ENCODE measurements around the gene EMP3. TPM values are rescaled to one million over a fixed set of nuclear protein-coding genes. Genes with fewer than 3 reads are reported as not detected.

EMP3 gene
- total RNA-seq, 1 donor from 2014 or later: 278 TPM

- intact Hi-C loops (cut with micrococcal nuclease): no loop called here
- Mint-ChIP-seq H3K27ac (peak overlapping the region; percentile 72), H3K4me1 (peaks cover 67% of the 10 kb centered on the region), H3K9me3 (no peaks in the 10 kb centered on the region), H3K36me3 (ENCODE audit: low read depth) (peaks cover 53% of the 10 kb centered on the region), H3K27me3 (no peaks in the 10 kb centered on the region), H3K4me3 (peak overlapping the region; percentile 86)
- peak; percentile 81 for DNase-seq
Observed at GRCh38 chr19:48329167-48329891, 4.0 kb downstream of the EMP3 start.

- peaks cover 53% of the 10 kb centered on the region for H3K36me3 Mint-ChIP-seq (ENCODE audit: low read depth)
- DNase-seq: peak; percentile 95
- H3K27me3 Mint-ChIP-seq: no peaks in the 10 kb centered on the region
- H3K4me3 Mint-ChIP-seq: peak overlapping the region; percentile 86
- H3K27ac Mint-ChIP-seq: peak overlapping the region; percentile 72
- H3K4me1 Mint-ChIP-seq: peaks cover 68% of the 10 kb centered on the region
- no peaks in the 10 kb centered on the region for H3K9me3 Mint-ChIP-seq
- intact Hi-C loops (cut with micrococcal nuclease): loop anchor here (5.0 to 10.0 kb wide), 3 partner anchors 63 to 385 kb away; partner anchors contain the start of genes DBP and MAMSTR
Observed at GRCh38 chr19:48330012-48330681, 4.8 kb downstream of the EMP3 start.

- peaks cover 38% of the 10 kb centered on the region for H3K36me3 Mint-ChIP-seq (ENCODE audit: low read depth)
- H3K4me3 Mint-ChIP-seq: peak overlapping the region; percentile 91
- intact Hi-C loops (cut with micrococcal nuclease): loop anchor here (5.0 to 10.0 kb wide), 3 partner anchors 65 to 382 kb away; partner anchors contain the start of genes DBP and MAMSTR
- H3K27me3 Mint-ChIP-seq: no peaks in the 10 kb centered on the region
- peak overlapping the region; percentile 90 for H3K27ac Mint-ChIP-seq
- no peak for DNase-seq
- peaks cover 56% of the 10 kb centered on the region for H3K4me1 Mint-ChIP-seq
- no peaks in the 10 kb centered on the region for H3K9me3 Mint-ChIP-seq
Observed at GRCh38 chr19:48332351-48332661, 7.0 kb downstream of the EMP3 start.

GRCh38 chr19:48332662-48333466 is 7.5 kb downstream of the EMP3 start:
- H3K4me3 Mint-ChIP-seq: peak overlapping the region; percentile 91
- H3K9me3 Mint-ChIP-seq: no peaks in the 10 kb centered on the region
- peak overlapping the region; percentile 90 for H3K27ac Mint-ChIP-seq
- intact Hi-C loops (cut with micrococcal nuclease): loop anchor here (1.0 to 10.0 kb wide), 5 partner anchors 8 to 382 kb away; partner anchors contain the start of genes DBP, EMP3 and MAMSTR
- H3K4me1 Mint-ChIP-seq: peaks cover 52% of the 10 kb centered on the region
- H3K27me3 Mint-ChIP-seq: no peaks in the 10 kb centered on the region
- peaks cover 32% of the 10 kb centered on the region for H3K36me3 Mint-ChIP-seq (ENCODE audit: low read depth)
- peak; percentile 98 for DNase-seq

- intact Hi-C loops (cut with micrococcal nuclease): loop anchor here (1.0 to 10.0 kb wide), 6 partner anchors 8 to 381 kb away; partner anchors contain the start of genes DBP, EMP3, MAMSTR and TMEM143
- no peaks in the 10 kb centered on the region for H3K27me3 Mint-ChIP-seq
- H3K4me1 Mint-ChIP-seq: peaks cover 52% of the 10 kb centered on the region
- no peaks in the 10 kb centered on the region for H3K9me3 Mint-ChIP-seq
- H3K27ac Mint-ChIP-seq: peak overlapping the region; percentile 90
- DNase-seq: peak; percentile 98
- H3K36me3 Mint-ChIP-seq (ENCODE audit: low read depth): peaks cover 26% of the 10 kb centered on the region
- H3K4me3 Mint-ChIP-seq: peak overlapping the region; percentile 91
Observed at GRCh38 chr19:48333467-48334384, 8.4 kb downstream of the EMP3 start.

GRCh38 chr19:48338253-48338755 is 13.0 kb downstream of the EMP3 start:
- Mint-ChIP-seq H3K27me3 (no peaks in the 10 kb centered on the region), H3K9me3 (no peaks in the 10 kb centered on the region), H3K36me3 (ENCODE audit: low read depth) (peaks cover 3% of the 10 kb centered on the region), H3K27ac (no peak overlapping the region), H3K4me3 (no peak overlapping the region), H3K4me1 (peaks cover 12% of the 10 kb centered on the region)
- intact Hi-C loops (cut with micrococcal nuclease): loop anchor here (10.0 kb wide), 1 partner anchor 376 kb away; the partner anchor contains the start of gene MAMSTR
- DNase-seq: no peak

- Mint-ChIP-seq H3K4me1 (peaks cover 9% of the 10 kb centered on the region), H3K4me3 (no peak overlapping the region), H3K9me3 (no peaks in the 10 kb centered on the region), H3K27ac (no peak overlapping the region), H3K36me3 (ENCODE audit: low read depth) (peaks cover 3% of the 10 kb centered on the region), H3K27me3 (no peaks in the 10 kb centered on the region)
- intact Hi-C loops (cut with micrococcal nuclease): loop anchor here (10.0 kb wide), 1 partner anchor 376 kb away; the partner anchor contains the start of gene MAMSTR
- DNase-seq: no peak
Observed at GRCh38 chr19:48338802-48339503, 13.6 kb downstream of the EMP3 start.

- Mint-ChIP-seq H3K27me3 (no peaks in the 10 kb centered on the region), H3K27ac (no peak overlapping the region), H3K36me3 (ENCODE audit: low read depth) (peaks cover 1% of the 10 kb centered on the region), H3K4me1 (no peaks in the 10 kb centered on the region), H3K4me3 (no peak overlapping the region), H3K9me3 (no peaks in the 10 kb centered on the region)
- DNase-seq: no peak
- intact Hi-C loops (cut with micrococcal nuclease): no loop called here
Observed at GRCh38 chr19:48340995-48341394, 15.6 kb downstream of the EMP3 start.

GRCh38 chr19:48341515-48342413 is 16.4 kb downstream of the EMP3 start:
- Mint-ChIP-seq H3K4me1 (no peaks in the 10 kb centered on the region), H3K27ac (no peak overlapping the region)

GRCh38 chr19:48342414-48342738 is 17.0 kb downstream of the EMP3 start:
- H3K27me3 Mint-ChIP-seq: no peaks in the 10 kb centered on the region

More at GRCh38 chr19:48341515-48342413, 16.4 kb downstream of the EMP3 start:
- Mint-ChIP-seq H3K36me3 (ENCODE audit: low read depth) (peaks cover 1% of the 10 kb centered on the region), H3K9me3 (no peaks in the 10 kb centered on the region), H3K4me3 (no peak overlapping the region), H3K27me3 (no peaks in the 10 kb centered on the region)
- DNase-seq: no peak
- intact Hi-C loops (cut with micrococcal nuclease): no loop called here

GRCh38 chr19:48342841-48343540 is 17.6 kb downstream of the EMP3 start:
- Mint-ChIP-seq H3K9me3 (no peaks in the 10 kb centered on the region), H3K4me1 (no peaks in the 10 kb centered on the region), H3K27ac (no peak overlapping the region), H3K36me3 (ENCODE audit: low read depth) (peaks cover 1% of the 10 kb centered on the region), H3K27me3 (no peaks in the 10 kb centered on the region), H3K4me3 (no peak overlapping the region)
- DNase-seq: no peak
- intact Hi-C loops (cut with micrococcal nuclease): no loop called here

More at GRCh38 chr19:48342414-48342738, 17.0 kb downstream of the EMP3 start:
- no peak for DNase-seq
- H3K27ac Mint-ChIP-seq: no peak overlapping the region
- intact Hi-C loops (cut with micrococcal nuclease): no loop called here
- no peak overlapping the region for H3K4me3 Mint-ChIP-seq
- no peaks in the 10 kb centered on the region for H3K9me3 Mint-ChIP-seq
- no peaks in the 10 kb centered on the region for H3K4me1 Mint-ChIP-seq
- peaks cover 1% of the 10 kb centered on the region for H3K36me3 Mint-ChIP-seq (ENCODE audit: low read depth)
